HG02885 (cell line): Measurements from ENCODE around the gene SVBP.
A peak's percentile ranks its signal among the peaks of the same experiment; 100 is the strongest.

Source experiments
- ATAC-seq: cut with Tn5 transposase; IDR thresholded peaks from one replicate; pipeline ENCODE4 v1.9.1; 2021; ENCODE audit warnings: mild to moderate bottlenecking; ENCODE audit not compliant: unreplicated experiment, poor library complexity

Gene SVBP

GRCh38 chr1:42766741-42767509, 50.3 kb downstream of the SVBP start, which contains the start of the genes C1orf50 and P3H1:
Gene C1orf50, plus strand, starts transcription at chr1:42767249. Its CDS starts 63 bp downstream, at chr1:42767312.
Gene P3H1, minus strand, starts transcription at chr1:42767028. Its CDS starts 57 bp downstream, at chr1:42766971.
- peak; percentile 85 for ATAC-seq

- ATAC-seq: peak; percentile 25
Observed at GRCh38 chr1:42765832-42766740, 51.1 kb downstream of the SVBP start.

- ATAC-seq: no peak
Observed at GRCh38 chr1:42765269-42765668, 51.9 kb downstream of the SVBP start.

GRCh38 chr1:42762269-42762668, 54.9 kb downstream of the SVBP start:
- ATAC-seq: no peak

GRCh38 chr1:42761567-42761966, 55.6 kb downstream of the SVBP start:
- no peak for ATAC-seq

GRCh38 chr1:42759114-42759513, 58.1 kb downstream of the SVBP start:
- no peak for ATAC-seq

- ATAC-seq: no peak
Observed at GRCh38 chr1:42758641-42759040, 58.6 kb downstream of the SVBP start.

GRCh38 chr1:42757892-42758275, 59.3 kb downstream of the SVBP start:
- no peak for ATAC-seq
